ENCODE results near the gene TLR1. TPM values are rescaled to one million over a fixed set of nuclear protein-coding genes. Genes with fewer than 3 reads are reported as not detected.

Gene TLR1
- polyA plus RNA-seq, 1 donor, result 4.3 TPM

Other genes with a start within 250 kb of the TLR1 start
- gene KLF3, start 140.6 kb downstream of the TLR1 start, polyA plus RNA-seq (ENCODE audit: insufficient read length), result 65.4 TPM
- 0.40 TPM for gene TLR10, start 21.8 kb downstream of the TLR1 start, polyA plus RNA-seq (ENCODE audit: insufficient read length)
- 1.0 TPM for gene TLR6, start 52.0 kb upstream of the TLR1 start, polyA plus RNA-seq (ENCODE audit: insufficient read length)
- 37.5 TPM for gene FAM114A1, start 63.0 kb upstream of the TLR1 start, polyA plus RNA-seq (ENCODE audit: insufficient read length)
- 3.0 TPM for gene TMEM156, start 227.6 kb upstream of the TLR1 start, polyA plus RNA-seq (ENCODE audit: insufficient read length)

Data from left kidney (tissue), 1 donor.